ENCODE measurements around the gene PAFAH2.

GRCh38 chr1:26003262-26003661 is 5.4 kb upstream of the PAFAH2 start:
- TF ChIP-seq CTCF (IDR thresholded peaks at IDR 0.05) (no peak), POLR2A (IDR thresholded peaks at IDR 0.05) (no peak)

Data from Peyer's patch (tissue), 4 donors.